Duodenal mucosa (tissue), 2 donors: ENCODE measurements around the gene CCDC102A.

Source experiments
- H3K27ac ChIP-seq: one replicate; pipeline ENCODE4 v1.7.0; 2013; ENCODE audit warnings: low read depth, low read length
- H3K27me3 ChIP-seq, 2 donors: one replicate each; pipeline ENCODE4 v1.7.0; 2013; ENCODE audit warnings: low read length in 2 of 2, control low read depth in 1 of 2; ENCODE audit not compliant: insufficient read depth in 2 of 2, control insufficient read depth in 1 of 2
- H3K36me3 ChIP-seq, 2 donors: one replicate each; pipeline ENCODE4 v1.7.0; 2013; ENCODE audit warnings: low read length in 2 of 2, control low read depth in 1 of 2; ENCODE audit not compliant: insufficient read depth in 2 of 2, control insufficient read depth in 1 of 2
- H3K4me1 ChIP-seq, 2 donors: one replicate each; pipeline ENCODE4 v1.7.0; 2013; ENCODE audit warnings: low read length in 2 of 2, control low read depth in 1 of 2; ENCODE audit not compliant: insufficient read depth in 2 of 2, control insufficient read depth in 1 of 2
- H3K4me3 ChIP-seq, 2 donors: one replicate each; pipeline ENCODE4 v1.7.0; 2013; ENCODE audit warnings: low read length in 2 of 2, low read depth in 1 of 2
- H3K9ac ChIP-seq, 2 donors: one replicate each; pipeline ENCODE4 v1.7.0; 2013; ENCODE audit warnings: low read length in 2 of 2, low read depth in 1 of 2
- H3K9me3 ChIP-seq, 2 donors: one replicate each; pipeline ENCODE4 v1.7.0; 2013; ENCODE audit warnings: low read length in 2 of 2, control low read depth in 1 of 2; ENCODE audit not compliant: control insufficient read depth in 1 of 2

The CCDC102A gene

DNA sequence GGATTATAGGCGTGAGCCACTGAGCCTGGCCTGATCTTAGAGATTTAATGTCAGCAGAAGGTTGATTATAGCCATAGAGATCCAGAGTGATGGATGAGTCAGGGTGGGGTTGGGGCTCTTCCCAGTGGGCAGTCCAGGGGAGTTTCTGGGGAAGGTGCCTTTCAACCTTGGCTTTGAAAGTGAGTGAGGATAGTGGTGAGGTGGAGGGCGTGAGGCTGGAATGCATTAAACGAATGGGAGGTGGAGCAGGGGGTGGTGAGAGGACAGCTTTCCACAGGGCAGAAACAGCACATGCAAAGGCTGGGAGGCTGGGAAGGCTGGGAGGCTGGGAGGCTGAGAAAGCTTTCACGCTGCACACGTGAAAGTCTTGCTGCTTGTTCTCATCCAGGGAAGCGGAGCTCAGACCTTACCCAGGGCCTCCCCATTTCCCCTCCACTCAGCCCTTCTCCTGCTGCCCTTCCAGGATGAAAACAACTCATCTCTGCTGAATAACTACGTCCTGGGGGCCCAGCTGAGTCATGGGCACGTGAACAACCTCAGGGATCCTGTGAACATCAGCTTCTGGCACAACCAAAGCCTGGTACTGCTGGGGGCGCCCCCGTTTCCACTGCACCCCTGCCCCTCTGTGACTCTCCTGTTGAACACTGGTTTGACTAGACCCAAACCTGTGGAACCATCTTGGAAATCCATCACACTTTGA lies 28.4 kb upstream of the CCDC102A start:
- no peak overlapping the region for H3K27ac ChIP-seq
- H3K4me1 ChIP-seq: no peaks in the 10 kb centered on the region
- H3K9ac ChIP-seq: no peak overlapping the region
- H3K9me3 ChIP-seq: no peaks in the 10 kb centered on the region
- peaks cover 14 to 47% of the 10 kb centered on the region in 2 donors for H3K36me3 ChIP-seq
- no peak overlapping the region for H3K4me3 ChIP-seq
- no peaks in the 10 kb centered on the region for H3K27me3 ChIP-seq

GRCh38 chr16:57563761-57564160 lies 27.4 kb upstream of the CCDC102A start:
- Histone ChIP-seq H3K27ac (no peak overlapping the region), H3K4me3 (no peak overlapping the region), H3K9me3 (no peaks in the 10 kb centered on the region), H3K4me1 (no peaks in the 10 kb centered on the region), H3K36me3 (peaks cover 8 to 37% of the 10 kb centered on the region in 2 donors), H3K27me3 (no peaks in the 10 kb centered on the region), H3K9ac (no peak overlapping the region)

- H3K27ac ChIP-seq: no peak overlapping the region
- H3K27me3 ChIP-seq: no peaks in the 10 kb centered on the region
- H3K9me3 ChIP-seq: no peaks in the 10 kb centered on the region
- no peak overlapping the region for H3K4me3 ChIP-seq
- no peak overlapping the region for H3K9ac ChIP-seq
- no peaks in the 10 kb centered on the region for H3K4me1 ChIP-seq
- H3K36me3 ChIP-seq: peaks cover 8 to 34% of the 10 kb centered on the region in 2 donors
These were observed 27.0 kb upstream of the CCDC102A start for GRCh38 chr16:57563487-57563750.

DNA sequence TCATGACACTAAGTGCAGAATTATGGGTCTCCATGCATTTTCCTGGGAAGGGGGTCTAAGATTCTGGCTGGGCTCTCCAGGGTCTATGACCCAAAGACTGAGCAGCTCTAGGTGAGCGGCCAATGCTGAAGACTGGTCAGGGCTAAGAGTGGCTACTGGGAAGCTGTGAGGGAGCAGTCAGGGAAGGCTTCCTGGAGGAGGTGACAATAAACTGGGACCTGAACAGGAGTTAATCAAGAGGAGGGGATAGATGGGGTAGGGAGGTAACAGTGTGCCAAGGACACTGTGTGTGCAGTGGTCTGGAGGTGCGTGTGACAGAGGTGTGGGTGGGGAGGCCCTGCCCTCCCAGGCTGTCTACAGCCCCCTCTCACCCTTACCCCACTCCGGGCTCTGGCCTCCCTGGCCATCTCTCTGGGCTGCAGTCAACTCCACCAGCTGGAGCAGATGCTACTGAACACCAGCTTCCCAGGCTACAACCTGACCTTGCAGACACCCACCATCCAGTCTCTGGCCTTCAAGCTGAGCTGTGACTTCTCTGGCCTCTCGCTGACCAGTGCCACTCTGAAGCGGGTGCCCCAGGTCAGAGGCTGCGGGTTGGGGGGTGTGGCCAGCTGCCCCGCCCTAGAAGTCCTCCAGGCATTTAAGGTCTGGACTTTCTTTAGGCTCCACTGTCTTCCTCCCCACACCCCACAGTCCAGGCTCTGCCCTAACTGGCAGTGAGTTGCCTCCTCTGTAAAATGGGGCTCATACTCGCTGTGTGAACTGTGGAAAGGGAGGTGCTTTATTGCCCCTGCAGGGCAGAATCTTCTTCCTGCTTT lies 26.5 kb upstream of the CCDC102A start:
- H3K4me1 ChIP-seq: no peaks in the 10 kb centered on the region
- H3K9me3 ChIP-seq: no peaks in the 10 kb centered on the region
- H3K27me3 ChIP-seq: no peaks in the 10 kb centered on the region
- H3K9ac ChIP-seq: no peak overlapping the region
- no peak overlapping the region for H3K4me3 ChIP-seq
- peaks cover 6 to 28% of the 10 kb centered on the region in 2 donors for H3K36me3 ChIP-seq
- H3K27ac ChIP-seq: no peak overlapping the region

DNA sequence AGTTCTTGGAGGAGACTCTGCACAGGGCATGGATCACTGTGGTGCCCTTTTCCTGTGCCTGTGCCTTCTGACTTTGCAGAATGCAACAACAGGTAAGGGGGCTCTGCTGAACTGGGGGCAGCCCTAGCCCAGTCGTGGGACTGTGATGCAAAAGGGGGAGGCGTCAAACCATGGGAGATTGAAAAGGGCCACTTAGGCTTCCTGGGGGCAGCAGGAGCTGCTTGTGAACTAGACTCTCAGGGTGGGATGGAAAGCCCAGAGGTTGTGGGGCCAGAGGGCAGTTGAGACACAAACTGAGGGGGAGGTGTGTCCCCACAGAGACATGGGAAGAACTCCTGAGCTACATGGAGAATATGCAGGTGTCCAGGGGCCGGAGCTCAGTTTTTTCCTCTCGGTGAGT lies 25.7 kb upstream of the CCDC102A start:
- no peak overlapping the region for H3K4me3 ChIP-seq
- no peaks in the 10 kb centered on the region for H3K9me3 ChIP-seq
- H3K9ac ChIP-seq: no peak overlapping the region
- H3K27me3 ChIP-seq: no peaks in the 10 kb centered on the region
- H3K27ac ChIP-seq: no peak overlapping the region
- H3K4me1 ChIP-seq: no peaks in the 10 kb centered on the region
- H3K36me3 ChIP-seq: peaks cover 0 to 24% of the 10 kb centered on the region in 2 donors

DNA sequence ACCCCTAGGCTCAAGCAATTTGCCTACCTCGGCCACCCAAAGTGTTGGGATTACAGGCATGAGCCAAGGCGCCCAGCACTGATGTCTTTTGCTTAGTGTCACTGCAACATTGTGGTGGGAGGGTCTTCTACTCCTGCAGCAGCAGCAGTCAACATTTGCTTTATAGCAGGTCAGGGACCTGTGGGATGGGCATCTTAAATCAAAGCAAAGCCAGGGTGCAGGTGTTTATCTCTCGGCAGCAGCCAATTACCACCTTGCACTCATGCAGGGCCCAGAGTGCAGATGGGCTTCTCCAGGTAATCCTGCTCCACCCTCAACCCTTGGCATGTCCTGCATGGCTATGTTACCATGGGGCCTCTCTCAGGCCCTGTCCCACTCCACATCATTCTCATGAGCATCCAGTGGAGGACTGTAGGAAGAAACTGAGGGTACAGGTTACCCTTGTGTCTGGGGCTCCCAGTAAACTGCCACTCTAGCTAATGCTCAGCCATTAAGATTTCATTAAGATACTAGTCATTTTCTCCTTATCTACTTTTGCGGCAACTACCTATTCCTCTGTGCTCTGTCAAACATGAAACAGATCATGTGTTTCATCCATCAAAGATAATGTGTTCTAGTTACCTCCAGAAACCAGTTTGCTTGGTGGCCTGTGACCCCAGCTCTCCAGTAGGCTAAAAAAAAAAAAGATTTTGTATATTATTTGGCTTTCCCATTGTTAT lies 22.9 kb upstream of the CCDC102A start:
- Histone ChIP-seq H3K36me3 (peaks cover 0 to 4% of the 10 kb centered on the region in 2 donors), H3K27me3 (no peaks in the 10 kb centered on the region), H3K9me3 (no peaks in the 10 kb centered on the region), H3K27ac (no peak overlapping the region), H3K4me1 (no peaks in the 10 kb centered on the region), H3K4me3 (no peak overlapping the region), H3K9ac (no peak overlapping the region)

- Histone ChIP-seq H3K4me3 (no peak overlapping the region), H3K36me3 (no peaks in the 10 kb centered on the region), H3K9me3 (no peaks in the 10 kb centered on the region), H3K9ac (no peak overlapping the region), H3K4me1 (no peaks in the 10 kb centered on the region), H3K27ac (no peak overlapping the region), H3K27me3 (no peaks in the 10 kb centered on the region)
These were observed 20.7 kb upstream of the CCDC102A start for GRCh38 chr16:57556941-57557541.

GRCh38 chr16:57555831-57556230 lies 19.5 kb upstream of the CCDC102A start:
- no peak overlapping the region for H3K4me3 ChIP-seq
- H3K4me1 ChIP-seq: no peaks in the 10 kb centered on the region
- H3K9me3 ChIP-seq: no peaks in the 10 kb centered on the region
- H3K9ac ChIP-seq: no peak overlapping the region
- H3K27me3 ChIP-seq: no peaks in the 10 kb centered on the region
- no peaks in the 10 kb centered on the region for H3K36me3 ChIP-seq
- no peak overlapping the region for H3K27ac ChIP-seq

GRCh38 chr16:57551057-57551456 lies 14.7 kb upstream of the CCDC102A start:
- Histone ChIP-seq H3K4me3 (no peak overlapping the region), H3K4me1 (no peaks in the 10 kb centered on the region), H3K9me3 (no peaks in the 10 kb centered on the region), H3K27me3 (no peaks in the 10 kb centered on the region), H3K36me3 (no peaks in the 10 kb centered on the region), H3K9ac (no peak overlapping the region), H3K27ac (no peak overlapping the region)

DNA sequence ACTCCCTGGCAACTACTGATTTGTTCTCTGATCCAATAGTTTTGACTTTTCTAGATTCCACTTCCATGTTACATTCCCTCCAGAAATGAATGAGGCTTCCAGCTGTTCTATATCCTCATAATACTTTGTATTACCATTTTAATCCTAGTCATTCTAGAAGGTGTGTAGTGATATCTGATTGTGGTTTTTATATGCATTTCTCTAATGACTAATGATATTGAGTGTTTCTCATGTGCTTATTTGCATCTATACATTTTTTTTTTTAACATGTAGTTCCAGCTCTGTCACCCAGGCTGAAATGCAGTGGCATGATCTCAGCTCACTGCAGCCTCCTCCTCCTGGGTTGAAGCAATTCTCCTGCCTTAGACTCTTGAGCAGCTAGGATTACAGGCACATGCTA lies 13.4 kb upstream of the CCDC102A start:
- Histone ChIP-seq H3K36me3 (no peaks in the 10 kb centered on the region), H3K4me1 (no peaks in the 10 kb centered on the region), H3K27me3 (no peaks in the 10 kb centered on the region), H3K9ac (no peak overlapping the region), H3K27ac (no peak overlapping the region), H3K9me3 (no peaks in the 10 kb centered on the region), H3K4me3 (no peak overlapping the region)
